ENCODE measurements around the gene PITRM1.

PITRM1 gene

DNA sequence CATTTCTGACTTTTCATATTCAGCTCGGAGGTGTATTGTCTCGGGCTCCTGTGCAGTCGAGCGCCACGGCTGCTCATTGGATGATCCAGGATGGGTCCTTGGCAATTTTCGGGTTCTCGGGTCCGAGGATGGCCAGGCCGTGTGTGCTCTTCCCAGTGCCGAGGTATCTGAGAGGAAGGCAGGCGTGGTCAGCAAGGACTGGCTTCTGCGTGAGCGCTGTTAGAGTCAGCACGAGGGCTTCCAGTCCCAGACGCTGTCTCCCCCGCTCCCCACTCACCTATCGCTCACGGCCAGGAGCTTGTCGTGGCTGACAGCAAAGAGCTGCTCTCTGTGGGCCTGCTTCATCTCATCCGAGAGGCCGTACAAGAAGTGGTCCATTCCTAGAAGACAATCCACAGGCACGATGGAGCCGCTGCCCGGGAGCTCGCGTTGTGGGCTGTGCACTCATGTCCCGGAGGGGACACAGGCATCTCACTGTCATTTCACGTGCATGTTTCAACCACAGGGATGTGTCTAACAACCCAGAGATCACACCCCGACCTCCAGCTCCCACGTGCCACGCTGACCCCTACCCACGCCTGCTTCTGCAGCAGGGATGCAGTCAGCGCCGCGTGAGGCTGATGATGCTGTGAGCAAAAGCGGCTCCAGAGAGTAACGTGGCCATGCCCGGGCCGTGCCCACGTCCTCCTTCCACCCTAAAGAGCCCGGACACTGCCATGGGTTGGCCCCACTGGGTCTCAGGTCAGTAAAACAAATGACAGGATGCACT lies 34.4 kb downstream of the PITRM1 start:
- no peak for DNase-seq

- no peak for DNase-seq
Measured at GRCh38 chr10:3136763-3137611, 35.6 kb downstream of the PITRM1 start.

DNA sequence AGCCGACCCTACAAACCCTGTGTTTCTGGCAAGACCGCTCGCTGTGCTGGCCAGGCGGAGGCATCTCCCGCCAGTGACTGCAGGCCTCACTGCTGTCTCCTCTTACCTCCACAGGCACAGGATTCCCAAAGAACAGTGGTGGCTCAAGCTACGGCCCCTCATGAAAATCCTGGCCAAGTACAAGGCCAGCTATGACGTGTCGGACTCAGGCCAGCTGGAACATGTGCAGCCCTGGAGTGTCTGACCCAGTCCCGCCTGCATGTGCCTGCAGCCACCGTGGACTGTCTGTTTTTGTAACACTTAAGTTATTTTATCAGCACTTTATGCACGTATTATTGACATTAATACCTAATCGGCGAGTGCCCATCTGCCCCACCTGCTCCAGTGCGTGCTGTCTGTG lies 36.2 kb downstream of the PITRM1 start:
- no peak for DNase-seq

- DNase-seq = no peak
Measured at GRCh38 chr10:3135006-3135405, 37.6 kb downstream of the PITRM1 start.

GRCh38 chr10:3133948-3134347 lies 38.6 kb downstream of the PITRM1 start:
- DNase-seq = no peak

- no peak for DNase-seq
Measured at GRCh38 chr10:3132036-3133025, 40.3 kb downstream of the PITRM1 start.

- peak; percentile 62 for DNase-seq
Measured at GRCh38 chr10:3131098-3131497, 41.5 kb downstream of the PITRM1 start.

DNA sequence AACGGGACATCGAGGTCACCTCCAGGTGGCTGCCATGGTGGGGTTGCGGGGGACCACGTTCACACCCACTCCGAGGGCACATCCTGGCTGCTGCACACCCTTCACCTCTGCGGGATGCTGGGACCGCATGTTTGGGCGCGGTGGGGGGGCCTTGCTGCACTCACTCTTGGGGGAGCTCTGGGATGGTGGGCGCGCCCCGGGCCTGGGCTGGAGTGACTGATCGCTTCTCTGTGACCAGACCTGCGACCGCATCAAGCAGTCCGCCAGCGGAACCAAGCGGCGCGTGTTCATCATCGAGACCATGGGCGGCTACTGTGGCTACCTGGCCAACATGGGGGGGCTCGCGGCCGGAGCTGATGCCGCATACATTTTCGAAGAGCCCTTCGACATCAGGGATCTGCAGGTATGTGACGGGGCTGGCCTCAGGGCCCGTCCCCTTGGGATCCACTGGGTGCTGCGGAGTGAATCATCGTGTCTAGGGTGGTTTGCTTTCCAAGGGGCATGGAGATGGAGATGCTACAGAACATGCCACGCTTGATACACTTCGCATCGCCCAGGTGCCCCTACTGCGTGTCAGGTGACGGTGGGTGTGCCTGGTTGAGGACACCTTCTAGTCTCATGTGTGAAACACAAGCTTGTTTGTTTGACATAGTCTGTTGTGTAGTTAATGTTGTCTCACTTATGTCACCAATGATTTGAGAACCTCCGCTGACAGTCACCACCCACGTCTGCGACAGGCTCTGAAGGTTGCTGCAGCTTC lies 42.8 kb downstream of the PITRM1 start:
- DNase-seq = no peak

GRCh38 chr10:3128379-3129130 lies 44.0 kb downstream of the PITRM1 start:
- no peak for DNase-seq

- DNase-seq = no peak
Measured at GRCh38 chr10:3127921-3128320, 44.7 kb downstream of the PITRM1 start.

DNA sequence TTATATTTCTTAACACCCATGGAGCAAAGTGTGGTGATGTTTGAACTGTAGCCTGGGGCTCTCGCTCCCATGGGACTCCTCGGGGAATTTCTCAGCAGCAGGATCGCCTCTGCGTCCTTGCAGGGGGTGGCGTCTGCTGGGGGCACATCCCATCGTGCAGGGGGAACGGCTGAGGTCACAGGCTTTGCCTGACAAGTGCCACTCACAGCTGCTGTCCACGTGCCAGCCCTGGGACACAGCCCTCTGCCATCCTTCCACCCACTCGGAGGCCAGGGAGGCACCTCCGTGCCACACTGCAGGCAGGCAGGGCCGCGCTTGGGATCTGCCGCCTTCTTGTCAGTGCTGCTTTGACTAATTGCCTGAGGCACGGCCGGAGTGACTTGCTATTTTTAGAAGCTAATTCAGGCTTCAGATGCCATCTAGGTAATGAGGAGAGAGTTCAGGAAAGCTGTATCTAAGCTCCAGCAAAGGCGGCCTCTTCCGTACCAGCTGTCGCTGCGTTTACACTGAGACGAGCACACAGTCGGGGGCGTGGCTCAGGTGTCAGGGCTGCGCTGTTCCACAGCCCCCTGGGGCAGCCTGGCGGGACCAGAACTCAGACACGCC lies 45.7 kb downstream of the PITRM1 start:
- peak; percentile 96 for DNase-seq

DNA sequence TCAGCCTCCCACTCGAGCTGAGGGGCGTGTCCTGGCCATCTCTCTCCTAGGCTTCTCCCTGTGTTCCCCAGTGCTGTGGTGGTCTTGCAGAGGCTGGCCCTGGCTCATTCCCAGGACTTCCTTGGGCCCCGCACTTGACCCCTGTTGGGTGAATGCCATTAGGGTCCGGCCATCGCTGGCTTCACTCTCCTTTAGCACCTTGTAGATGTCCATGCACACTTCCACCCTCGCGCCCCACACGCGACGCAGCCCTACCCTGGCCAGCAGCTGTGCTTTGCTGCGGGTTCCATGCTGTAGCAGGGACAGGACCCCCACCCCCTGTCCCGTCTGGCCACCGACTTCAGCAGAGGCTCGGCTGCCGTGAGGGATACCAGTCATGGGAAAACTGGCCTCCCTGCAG lies 46.3 kb downstream of the PITRM1 start:
- DNase-seq = peak; percentile 33

GRCh38 chr10:3125527-3126170 lies 46.9 kb downstream of the PITRM1 start:
- no peak for DNase-seq

DNA sequence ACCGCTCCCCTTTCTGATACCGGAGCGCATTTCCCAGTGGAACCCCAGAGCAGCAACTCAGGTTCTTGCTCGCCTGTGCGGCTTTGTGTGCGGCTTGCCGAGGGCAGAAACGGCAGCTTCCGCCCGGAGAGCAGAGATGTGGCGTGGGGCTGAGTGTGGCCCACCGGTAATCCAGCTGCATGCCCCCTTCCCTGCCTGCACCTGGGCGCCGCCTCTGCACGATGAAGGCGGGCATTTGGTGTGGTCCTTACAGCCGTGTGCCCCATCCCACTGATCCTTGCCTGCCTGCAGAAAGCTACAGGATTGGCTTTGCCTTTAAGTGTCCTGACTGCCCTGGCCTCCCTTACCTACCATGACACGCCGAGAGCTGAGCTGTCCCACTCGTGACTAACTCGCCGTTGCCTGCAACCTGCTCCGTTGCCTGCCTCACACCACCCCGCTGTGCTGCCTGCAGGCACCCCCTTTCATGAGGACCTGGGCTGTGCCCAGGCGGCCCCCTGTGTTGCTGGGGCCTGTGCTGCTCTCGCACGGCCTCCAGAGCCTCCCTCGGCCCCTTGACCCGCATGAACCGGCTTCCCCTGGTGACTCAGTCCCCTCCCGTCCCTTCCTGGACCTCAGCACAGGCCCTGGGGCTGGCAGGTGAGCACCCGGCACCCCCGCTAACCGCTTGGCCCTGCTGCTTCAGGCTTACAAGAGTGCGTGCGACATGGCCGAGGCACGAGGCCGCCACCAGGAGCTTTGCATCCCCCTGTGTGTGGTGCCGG lies 48.0 kb downstream of the PITRM1 start:
- DNase-seq = no peak

DNA sequence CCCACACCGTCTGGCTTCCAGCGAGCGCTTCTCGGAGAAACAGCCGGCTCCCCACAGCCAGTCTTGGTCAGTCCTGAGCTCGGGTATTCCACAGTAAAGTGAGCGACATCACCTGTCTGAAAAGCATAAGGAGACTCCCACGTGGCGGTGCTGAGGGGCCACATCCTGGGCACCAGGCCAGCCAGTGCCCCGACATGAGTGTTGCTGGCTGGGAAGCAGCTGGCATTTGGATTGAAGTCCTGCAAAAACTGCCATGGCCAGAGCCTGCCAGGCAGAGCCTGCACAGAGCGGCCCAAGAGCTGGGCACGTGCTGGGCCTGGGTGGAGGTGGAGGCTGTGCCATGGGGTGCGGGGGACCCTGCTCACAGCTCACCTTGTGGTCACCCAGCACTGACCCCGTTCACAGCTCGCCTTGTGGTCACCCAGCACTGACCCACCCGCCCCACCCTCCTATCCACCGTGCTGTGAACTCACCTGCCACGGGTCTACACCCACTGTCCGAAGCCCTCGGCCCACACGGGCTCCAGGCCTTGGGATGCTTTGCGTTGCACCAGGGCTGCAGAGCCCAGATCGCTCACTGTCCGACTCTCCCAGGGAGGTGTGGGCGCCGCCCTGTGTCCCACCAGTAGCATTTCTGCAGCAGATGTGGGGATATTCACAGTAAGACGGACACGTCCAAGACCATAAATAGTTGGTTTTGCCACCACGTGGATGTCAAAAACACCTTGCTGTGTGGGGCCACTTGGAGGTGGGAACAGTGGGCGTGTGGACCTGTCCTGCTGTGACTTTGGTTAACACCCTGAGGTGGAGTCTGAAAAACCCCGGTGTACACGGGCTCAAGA lies 48.8 kb downstream of the PITRM1 start:
- no peak for DNase-seq

- no peak for DNase-seq
Measured at GRCh38 chr10:3122486-3123205, 49.9 kb downstream of the PITRM1 start.

DNA sequence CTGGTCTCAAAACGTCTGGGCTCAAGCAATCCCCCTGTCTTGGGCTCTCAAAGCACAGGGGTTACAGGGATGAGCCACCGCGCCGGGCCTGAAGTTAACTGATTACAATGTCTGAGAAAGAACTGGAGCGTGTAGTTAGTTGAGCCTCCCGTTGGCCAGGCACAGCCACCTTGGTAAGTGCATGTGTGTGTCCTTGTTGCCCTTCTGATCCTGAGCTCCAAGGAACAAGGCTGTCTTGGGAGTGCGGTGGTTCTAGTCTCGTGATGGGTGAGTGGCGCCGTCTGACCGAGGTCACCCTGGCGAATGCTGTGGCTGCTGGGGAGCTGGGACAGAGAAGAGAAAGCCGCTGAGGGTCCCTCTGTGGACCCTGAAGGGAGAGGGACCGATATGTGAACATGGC lies 50.5 kb downstream of the PITRM1 start:
- no peak for DNase-seq
